Muscle of leg (tissue), 11 donors: ENCODE data around the gene ANKH. TPM values are rescaled to one million over a fixed set of nuclear protein-coding genes. Genes with fewer than 3 reads are reported as not detected.
A peak's percentile ranks its signal among the peaks of the same experiment; 100 is the strongest.

Experiments
- DNase-seq: peaks from one replicate; pipeline ENCODE4 v3.0.0; 2013
- H3K27ac ChIP-seq: one replicate; pipeline ENCODE4 v1.5.1; 2013; ENCODE audit warnings: mild to moderate bottlenecking, low read length, control low read depth
- H3K27me3 ChIP-seq: one replicate; pipeline ENCODE4 v1.6.1; 2013; ENCODE audit warnings: low read length; ENCODE audit not compliant: control insufficient read depth, insufficient read depth
- H3K36me3 ChIP-seq: one replicate; pipeline ENCODE4 v1.6.1; 2013; ENCODE audit warnings: low read length; ENCODE audit not compliant: control insufficient read depth, insufficient read depth
- H3K4me1 ChIP-seq: one replicate; pipeline ENCODE4 v1.6.1; 2013; ENCODE audit warnings: low read length; ENCODE audit not compliant: control insufficient read depth, insufficient read depth
- H3K4me3 ChIP-seq: one replicate; pipeline ENCODE4 v1.5.1; 2013; ENCODE audit warnings: low read length, control low read depth
- H3K9me3 ChIP-seq: replicated peaks from 2 replicates; pipeline ENCODE4 v1.6.1; 2013; ENCODE audit warnings: low read depth, low read length; ENCODE audit not compliant: control insufficient read depth
- WGBS: methylation state at CpG from one replicate; pipeline ENCODE4 v1.1.5; 2013; ENCODE audit warnings: missing lambda C conversion rate; ENCODE audit not compliant: insufficient coverage; 5-methylcytosine and 5-hydroxymethylcytosine counted together
- polyA plus RNA-seq, 8 donors: library from polyadenylated mRNA; unstranded; fragments of 120-200 nt; gene quantifications; one replicate each; pipeline versions ENCODE4 v1.2.1 to v1.2.3, GENCODE V29; 2013; ENCODE audit warnings: inconsistent platforms in 1 of 8, low replicate concordance in 1 of 8; ENCODE audit not compliant: insufficient read length in 8 of 8, insufficient read depth in 1 of 8
- total RNA-seq: library from RNA; stranded (reverse); fragments of 120-200 nt; gene quantifications from one replicate; pipeline ENCODE4 v1.2.4, GENCODE V29; 2013

Gene ANKH
- total and polyA plus RNA-seq, 9 donors = 14.8 to 22.2 (median 16.8) TPM

GRCh38 chr5:14730881-14731280 is 140.7 kb downstream of the ANKH start:
- H3K4me1 ChIP-seq = no peaks in the 10 kb centered on the region
- no peak for DNase-seq
- no peak overlapping the region for H3K27ac ChIP-seq
- WGBS = 89% methylated on average over 15 of the region's 15 CpGs
- H3K9me3 ChIP-seq = no peaks in the 10 kb centered on the region
- no peaks in the 10 kb centered on the region for H3K36me3 ChIP-seq
- H3K27me3 ChIP-seq = no peaks in the 10 kb centered on the region
- H3K4me3 ChIP-seq = no peak overlapping the region

- H3K36me3 ChIP-seq = no peaks in the 10 kb centered on the region
- no peak overlapping the region for H3K4me3 ChIP-seq
- H3K27ac ChIP-seq = no peak overlapping the region
- no peaks in the 10 kb centered on the region for H3K27me3 ChIP-seq
- 89% methylated on average over 9 of the region's 13 CpGs for WGBS
- no peaks in the 10 kb centered on the region for H3K9me3 ChIP-seq
- no peaks in the 10 kb centered on the region for H3K4me1 ChIP-seq
- DNase-seq = no peak
These were observed 141.1 kb downstream of the ANKH start for GRCh38 chr5:14730466-14730865.

DNA sequence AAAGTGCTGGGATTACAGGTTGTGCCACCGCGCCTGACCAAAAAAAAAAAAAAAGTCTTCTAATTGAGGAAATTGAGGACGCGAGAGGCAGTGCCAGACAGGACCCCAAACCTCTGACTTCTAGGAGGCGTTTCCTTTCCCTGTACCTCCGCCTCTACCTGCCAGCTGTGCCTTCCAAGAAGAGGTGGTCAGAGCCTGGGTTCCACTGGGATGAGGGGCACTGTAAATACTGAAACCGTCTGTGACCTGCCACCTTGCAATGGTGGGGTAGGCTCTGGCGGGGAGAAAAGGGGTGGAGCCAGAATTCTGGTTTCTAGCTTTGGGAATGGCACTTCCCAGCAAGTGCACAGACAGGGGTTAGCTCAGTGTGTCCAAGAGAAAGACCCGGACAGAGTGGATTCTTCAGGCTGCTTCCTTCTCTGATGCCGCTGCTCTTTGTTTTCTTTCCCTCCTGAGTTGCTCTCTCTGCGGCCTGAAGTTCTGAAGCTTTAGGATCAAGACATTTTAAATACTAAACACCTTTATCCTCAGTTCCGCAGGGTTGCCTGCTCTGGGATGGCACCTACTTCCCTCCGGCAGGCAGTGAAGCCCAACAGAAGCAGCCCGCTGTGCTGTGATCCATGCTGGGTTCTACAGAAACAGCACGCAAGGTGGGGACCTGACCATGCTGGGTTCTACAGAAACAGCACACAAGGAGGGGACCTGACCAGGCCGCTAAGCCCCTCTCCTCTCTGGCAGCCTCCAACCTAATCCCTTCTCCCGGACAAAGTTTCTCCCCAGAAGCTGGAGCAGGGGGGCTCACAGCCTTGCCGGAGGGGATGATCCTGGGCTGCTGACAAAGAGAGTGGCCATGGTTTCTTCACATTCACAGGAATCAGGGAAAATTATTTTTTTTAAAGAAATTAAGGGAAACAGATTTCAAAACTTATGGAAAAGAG is 141.9 kb downstream of the ANKH start:
- Histone ChIP-seq H3K9me3 (no peaks in the 10 kb centered on the region), H3K4me1 (no peaks in the 10 kb centered on the region), H3K27ac (no peak overlapping the region), H3K27me3 (no peaks in the 10 kb centered on the region), H3K36me3 (no peaks in the 10 kb centered on the region), H3K4me3 (no peak overlapping the region)
- 84% methylated on average over 11 of the region's 18 CpGs for WGBS
- no peak for DNase-seq

DNA sequence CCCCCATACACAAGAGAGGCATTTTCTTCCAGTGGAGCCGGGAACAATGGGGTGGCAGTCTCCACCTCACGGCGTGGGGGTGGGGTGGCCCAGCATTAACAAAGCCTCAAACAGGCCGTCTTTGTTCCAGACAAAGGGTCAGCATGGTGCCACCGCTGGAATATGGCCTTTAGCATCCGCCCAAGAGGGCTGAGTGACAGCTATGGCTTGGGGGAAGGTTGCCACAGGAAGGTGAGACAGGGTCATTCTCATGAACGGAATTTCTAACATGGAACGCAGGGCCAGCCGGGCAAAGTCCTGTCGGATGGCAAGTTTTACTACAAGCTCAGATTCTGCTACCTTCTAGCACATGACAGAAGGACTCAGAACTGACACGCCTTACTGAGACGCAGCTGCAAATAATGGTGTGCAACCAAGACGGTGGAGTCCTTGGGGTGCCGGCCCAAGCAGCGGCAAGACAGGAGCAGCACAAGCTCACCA is 143.1 kb downstream of the ANKH start:
- DNase-seq = no peak
- no peak overlapping the region for H3K4me3 ChIP-seq
- H3K27me3 ChIP-seq = no peaks in the 10 kb centered on the region
- no peaks in the 10 kb centered on the region for H3K36me3 ChIP-seq
- no peak overlapping the region for H3K27ac ChIP-seq
- H3K4me1 ChIP-seq = no peaks in the 10 kb centered on the region
- no peaks in the 10 kb centered on the region for H3K9me3 ChIP-seq
- WGBS = 79% methylated on average over 14 of the region's 15 CpGs

DNA sequence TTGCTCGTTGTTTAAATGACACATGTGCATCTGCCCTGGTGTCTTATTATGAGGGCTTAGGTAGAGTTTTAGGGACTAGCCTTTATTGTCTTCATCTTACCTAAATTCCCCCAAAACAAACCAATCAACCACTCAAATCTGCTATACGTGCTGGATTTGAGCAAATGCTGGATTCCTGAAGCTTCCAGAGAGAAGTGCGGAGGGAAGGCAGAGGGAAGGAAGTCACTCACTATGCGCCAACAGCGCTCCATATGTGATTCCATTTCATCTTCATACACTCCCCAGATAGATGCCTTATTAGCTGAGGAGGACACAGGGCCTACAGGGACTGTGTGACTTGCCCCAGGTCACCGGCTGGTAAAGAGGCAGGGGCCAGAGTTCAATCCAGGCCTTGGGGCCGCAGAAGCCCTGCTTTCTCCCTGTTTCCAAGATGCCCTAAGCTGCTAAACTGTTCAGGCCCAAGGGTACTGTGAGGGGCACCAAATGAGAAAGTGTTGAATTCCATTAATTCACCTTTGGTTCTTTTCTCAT is 143.6 kb downstream of the ANKH start:
- no peaks in the 10 kb centered on the region for H3K36me3 ChIP-seq
- no peaks in the 10 kb centered on the region for H3K4me1 ChIP-seq
- no peak overlapping the region for H3K4me3 ChIP-seq
- no peak for DNase-seq
- H3K27ac ChIP-seq = peak overlapping the region; percentile 7
- H3K9me3 ChIP-seq = no peaks in the 10 kb centered on the region
- WGBS = 100% methylated on average over 2 of the region's 7 CpGs
- no peaks in the 10 kb centered on the region for H3K27me3 ChIP-seq

DNA sequence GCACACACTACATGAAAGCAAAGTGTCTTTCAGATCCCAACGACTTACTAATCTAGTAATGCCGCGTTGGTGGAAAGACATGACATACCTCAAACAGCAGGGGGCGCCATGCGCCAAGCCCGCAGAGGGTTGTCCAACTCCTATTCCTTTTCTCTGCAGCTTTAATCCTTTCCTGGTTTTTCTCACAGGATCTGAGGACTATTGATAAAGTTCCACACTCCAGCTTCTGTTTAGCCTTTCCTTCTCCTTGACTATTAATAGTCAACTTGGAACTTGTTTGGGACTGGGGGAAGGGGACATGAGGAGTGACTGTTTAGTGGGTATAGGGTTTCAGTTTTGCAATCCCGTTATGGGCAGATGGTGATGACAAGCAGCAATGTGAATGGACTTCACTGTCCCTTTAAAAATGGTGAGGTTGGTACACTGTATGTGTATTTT is 144.1 kb downstream of the ANKH start:
- Histone ChIP-seq H3K4me1 (no peaks in the 10 kb centered on the region), H3K36me3 (no peaks in the 10 kb centered on the region), H3K4me3 (no peak overlapping the region), H3K27ac (no peak overlapping the region), H3K27me3 (no peaks in the 10 kb centered on the region), H3K9me3 (no peaks in the 10 kb centered on the region)
- DNase-seq = peak; percentile 85
- 5% methylated on average over 7 of the region's 7 CpGs for WGBS

DNA sequence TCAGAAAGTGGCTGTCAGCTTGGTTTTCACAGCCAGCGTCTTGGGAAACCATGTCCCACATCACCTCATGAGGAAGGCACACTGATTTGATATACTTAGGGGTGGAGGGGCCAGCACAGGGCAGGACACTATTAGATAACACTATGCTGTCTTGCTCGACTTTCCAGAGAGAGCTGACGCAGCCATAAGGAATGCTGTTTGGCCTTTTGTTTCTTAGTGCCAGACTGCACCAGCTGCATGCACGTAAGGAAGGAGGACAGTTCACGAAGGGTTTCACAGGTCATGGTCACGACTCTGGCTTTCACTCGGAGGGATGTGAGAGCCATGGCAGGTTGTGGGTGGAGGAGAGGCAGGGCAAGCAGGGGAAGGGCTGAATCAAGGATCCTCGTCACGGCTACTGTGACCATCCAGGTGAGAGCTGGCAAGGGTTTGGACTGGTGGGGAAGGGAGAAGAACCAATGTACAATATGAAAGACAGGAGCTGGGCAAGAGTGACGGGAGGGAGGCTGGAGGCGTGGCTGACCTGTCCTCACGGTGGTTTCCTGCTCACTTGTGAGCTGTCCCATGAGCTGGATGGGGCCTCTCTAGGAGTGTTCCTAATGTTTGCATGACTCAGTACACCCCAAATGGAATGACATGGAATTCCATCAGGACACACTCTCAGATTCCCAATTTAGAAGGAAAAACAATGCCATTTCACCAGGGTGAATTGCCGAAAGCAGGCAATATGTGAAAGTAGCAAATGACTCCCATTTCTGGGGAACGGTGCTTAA is 145.3 kb downstream of the ANKH start:
- no peaks in the 10 kb centered on the region for H3K4me1 ChIP-seq
- H3K36me3 ChIP-seq = no peaks in the 10 kb centered on the region
- 76% methylated on average over 13 of the region's 14 CpGs for WGBS
- no peak for DNase-seq
- H3K9me3 ChIP-seq = no peaks in the 10 kb centered on the region
- no peak overlapping the region for H3K27ac ChIP-seq
- H3K4me3 ChIP-seq = no peak overlapping the region
- H3K27me3 ChIP-seq = no peaks in the 10 kb centered on the region

GRCh38 chr5:14724633-14725032 is 146.9 kb downstream of the ANKH start:
- H3K4me3 ChIP-seq = no peak overlapping the region
- H3K4me1 ChIP-seq = no peaks in the 10 kb centered on the region
- H3K9me3 ChIP-seq = peaks cover 2% of the 10 kb centered on the region
- H3K27ac ChIP-seq = no peak overlapping the region
- no peaks in the 10 kb centered on the region for H3K36me3 ChIP-seq
- peak; percentile 59 for DNase-seq
- WGBS = 63% methylated on average over 8 of the region's 10 CpGs
- H3K27me3 ChIP-seq = no peaks in the 10 kb centered on the region

DNA sequence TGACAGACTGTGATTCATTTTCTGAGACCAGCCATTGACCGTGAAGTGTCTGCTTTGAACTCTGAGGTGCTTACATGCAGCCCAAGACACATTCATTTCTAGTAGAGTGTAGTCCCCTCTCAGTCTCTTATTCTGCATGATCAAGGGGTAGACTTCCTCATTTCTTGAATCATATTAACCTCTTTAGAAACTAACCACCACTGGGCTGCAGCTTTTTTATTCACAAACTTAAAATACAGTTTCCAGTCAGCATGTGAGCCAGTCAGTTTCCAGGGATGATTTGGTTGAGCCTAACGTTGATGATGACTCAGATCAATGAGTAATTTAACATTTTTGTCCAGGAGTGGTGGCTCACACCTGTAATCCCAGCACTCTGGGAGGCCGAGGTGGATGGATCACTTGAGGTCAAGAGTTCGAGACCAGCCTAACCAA is 147.9 kb downstream of the ANKH start:
- H3K9me3 ChIP-seq = peaks cover 2% of the 10 kb centered on the region
- no peaks in the 10 kb centered on the region for H3K27me3 ChIP-seq
- 76% methylated on average over 4 of the region's 4 CpGs for WGBS
- H3K27ac ChIP-seq = no peak overlapping the region
- H3K4me1 ChIP-seq = no peaks in the 10 kb centered on the region
- no peak for DNase-seq
- no peak overlapping the region for H3K4me3 ChIP-seq
- H3K36me3 ChIP-seq = no peaks in the 10 kb centered on the region

DNA sequence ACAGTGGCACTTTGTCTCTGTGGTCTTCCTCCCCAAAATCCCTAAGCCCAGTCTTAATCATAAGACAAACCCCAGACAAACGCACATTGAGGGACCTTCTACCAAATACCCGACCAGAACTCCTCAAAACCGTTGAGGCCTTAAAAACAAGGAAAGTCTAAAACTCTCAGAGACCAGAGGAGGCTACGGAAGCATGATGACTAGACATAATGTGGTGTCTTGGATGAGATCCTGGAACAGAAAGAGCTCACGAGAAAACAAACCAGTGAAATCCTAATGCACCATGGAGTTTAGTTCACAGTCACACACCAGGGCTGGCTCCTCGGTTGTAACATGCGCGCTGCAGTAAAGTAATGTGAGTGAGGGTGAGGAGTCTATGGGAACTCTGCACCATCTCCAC is 148.7 kb downstream of the ANKH start:
- no peak for DNase-seq
- 83% methylated on average over 1 of the region's 8 CpGs for WGBS
- no peaks in the 10 kb centered on the region for H3K4me1 ChIP-seq
- peaks cover 2% of the 10 kb centered on the region for H3K9me3 ChIP-seq
- no peak overlapping the region for H3K4me3 ChIP-seq
- no peak overlapping the region for H3K27ac ChIP-seq
- no peaks in the 10 kb centered on the region for H3K36me3 ChIP-seq
- H3K27me3 ChIP-seq = no peaks in the 10 kb centered on the region
